ENCODE results near the gene CUBN. TPM values are rescaled to one million over a fixed set of nuclear protein-coding genes. Genes with fewer than 3 reads are reported as not detected.

Gene CUBN
- total RNA-seq, 6 experiments from 2014 or later = 0.43 to 1.7 (median 1.2) TPM

- Mint-ChIP-seq H3K9me3 (no peaks in the 10 kb centered on the region), H3K4me3 (no peak overlapping the region), H3K27me3 (ENCODE audit: insufficient read depth) (no peaks in the 10 kb centered on the region; the same call in 1 of the 2 replicates), H3K27ac (peak overlapping the region; percentile 42), H3K36me3 (ENCODE audit: low read depth) (no peaks in the 10 kb centered on the region), H3K4me1 (ENCODE audit: low read depth) (peaks cover 47% of the 10 kb centered on the region)
- no peak for DNase-seq
- no peak for TF ChIP-seq CTCF (IDR thresholded peaks at IDR 0.05)
Measured at GRCh38 chr10:16964576-16965343, 164.9 kb downstream of the CUBN start.

- H3K4me1 Mint-ChIP-seq (ENCODE audit: low read depth) = peaks cover 11% of the 10 kb centered on the region
- no peaks in the 10 kb centered on the region for H3K9me3 Mint-ChIP-seq
- no peak overlapping the region for H3K27ac Mint-ChIP-seq
- H3K27me3 Mint-ChIP-seq (ENCODE audit: insufficient read depth) = no peaks in the 10 kb centered on the region
- H3K36me3 Mint-ChIP-seq (ENCODE audit: low read depth) = no peaks in the 10 kb centered on the region
- no peak for TF ChIP-seq CTCF (IDR thresholded peaks at IDR 0.05)
- H3K4me3 Mint-ChIP-seq = no peak overlapping the region
- DNase-seq = no peak
Measured at GRCh38 chr10:16960551-16960950, 169.1 kb downstream of the CUBN start.

- Mint-ChIP-seq H3K4me1 (ENCODE audit: low read depth) (peaks cover 16% of the 10 kb centered on the region), H3K4me3 (no peak overlapping the region), H3K36me3 (ENCODE audit: low read depth) (no peaks in the 10 kb centered on the region), H3K27ac (no peak overlapping the region), H3K27me3 (ENCODE audit: insufficient read depth) (no peaks in the 10 kb centered on the region), H3K9me3 (no peaks in the 10 kb centered on the region)
- no peak for TF ChIP-seq CTCF (IDR thresholded peaks at IDR 0.05)
- DNase-seq = no peak
Measured at GRCh38 chr10:16957038-16957437, 172.6 kb downstream of the CUBN start.

- no peak overlapping the region for H3K27ac Mint-ChIP-seq
Measured at GRCh38 chr10:16954280-16955030, 175.2 kb downstream of the CUBN start.

GRCh38 chr10:16953270-16953669 lies 176.3 kb downstream of the CUBN start:
- Mint-ChIP-seq H3K27me3 (ENCODE audit: insufficient read depth) (no peaks in the 10 kb centered on the region), H3K27ac (no peak overlapping the region), H3K9me3 (no peaks in the 10 kb centered on the region), H3K36me3 (ENCODE audit: low read depth) (no peaks in the 10 kb centered on the region; the same call in 1 of the 2 replicates), H3K4me3 (no peak overlapping the region), H3K4me1 (ENCODE audit: low read depth) (peaks cover 49% of the 10 kb centered on the region)
- DNase-seq = no peak
- TF ChIP-seq CTCF (IDR thresholded peaks at IDR 0.05) = no peak

More at GRCh38 chr10:16954280-16955030, 175.2 kb downstream of the CUBN start:
- Mint-ChIP-seq H3K4me3 (no peak overlapping the region), H3K4me1 (ENCODE audit: low read depth) (peaks cover 42% of the 10 kb centered on the region), H3K27me3 (ENCODE audit: insufficient read depth) (no peaks in the 10 kb centered on the region), H3K9me3 (no peaks in the 10 kb centered on the region), H3K36me3 (ENCODE audit: low read depth) (no peaks in the 10 kb centered on the region)
- no peak for DNase-seq
- TF ChIP-seq CTCF (IDR thresholded peaks at IDR 0.05) = no peak

All from HFFc6 (cell line).